HG03442 (cell line): ENCODE measurements around the gene ABHD16A.

Experiments
- ATAC-seq: cut with Tn5 transposase; IDR thresholded peaks from one replicate; pipeline ENCODE4 v1.9.1; 2021; ENCODE audit warnings: mild to moderate bottlenecking, moderate library complexity; ENCODE audit not compliant: unreplicated experiment

Gene ABHD16A

DNA sequence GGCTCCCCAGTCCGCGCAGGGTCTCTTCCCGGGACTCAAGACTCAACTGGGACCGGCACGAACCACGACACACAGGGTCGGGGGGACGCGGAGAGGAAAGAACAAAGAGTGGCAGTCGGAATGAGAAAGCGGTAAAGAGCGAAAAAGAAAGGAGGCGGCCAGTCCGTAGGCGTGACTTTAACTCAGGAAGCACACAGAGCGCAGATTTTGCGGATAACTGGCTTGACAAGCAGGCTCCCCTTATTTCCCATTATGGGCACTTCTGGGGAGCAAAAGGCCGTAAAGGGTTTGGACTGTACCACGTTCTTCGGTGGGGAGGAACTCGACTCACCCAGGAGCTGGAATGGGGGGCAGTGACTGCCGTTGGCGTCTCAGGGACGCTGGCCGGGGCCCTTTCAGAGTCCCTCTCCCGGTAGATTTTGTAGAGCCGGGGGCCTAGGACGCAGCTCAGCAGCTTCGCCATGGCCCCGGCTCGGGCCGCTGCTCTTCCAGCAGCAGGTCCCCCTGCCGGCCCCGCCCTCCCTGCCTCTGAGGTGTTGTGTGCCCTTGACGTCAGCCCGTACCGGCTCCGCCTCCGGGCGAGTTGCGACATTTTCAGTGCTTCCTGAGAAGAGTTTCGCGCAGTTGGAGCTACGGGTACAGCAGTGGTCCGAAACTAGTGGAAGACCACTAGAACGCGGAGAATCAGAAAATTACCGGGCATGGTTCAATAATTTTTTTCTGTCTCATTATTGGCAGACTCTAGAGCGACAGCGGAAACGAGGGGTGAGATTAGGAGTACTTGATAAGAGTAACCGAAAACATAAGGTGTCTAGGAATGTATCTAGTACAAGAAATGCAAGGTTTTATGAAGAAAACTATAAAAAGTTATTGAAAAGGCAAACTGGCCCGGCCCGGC is at the start of gene ABHD16A:
ABHD16A (minus strand) TSS at position 506 of the 898 bp plus-strand sequence; CDS start at position 463, 43 bp downstream.
- ATAC-seq = peak; percentile 86

DNA sequence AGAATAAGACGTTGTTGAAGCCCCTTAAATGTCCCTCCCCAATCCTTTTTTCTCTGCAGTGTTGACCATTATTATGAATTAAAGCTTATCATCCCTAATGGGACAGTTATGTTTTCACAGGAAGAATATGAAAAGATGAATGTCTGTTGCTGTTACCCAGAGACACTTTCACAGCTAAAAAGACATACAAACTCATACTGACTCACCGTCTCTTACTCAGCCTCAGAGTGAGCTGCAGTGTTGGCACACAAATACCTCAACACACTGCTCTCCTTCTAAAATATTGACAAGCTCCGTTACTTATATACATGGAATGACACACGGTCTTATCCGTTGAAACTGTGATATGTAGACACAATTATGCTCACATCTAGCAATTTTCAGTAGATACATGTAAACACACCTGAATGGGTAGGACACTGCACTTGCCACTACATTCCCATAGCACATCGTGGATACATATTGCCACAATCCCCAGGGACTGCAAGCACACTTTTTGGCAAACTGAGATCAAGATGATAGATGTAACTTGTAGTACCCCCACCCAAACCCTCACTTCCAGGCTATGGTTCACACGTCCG is 49.7 kb upstream of the ABHD16A start:
- no peak for ATAC-seq

DNA sequence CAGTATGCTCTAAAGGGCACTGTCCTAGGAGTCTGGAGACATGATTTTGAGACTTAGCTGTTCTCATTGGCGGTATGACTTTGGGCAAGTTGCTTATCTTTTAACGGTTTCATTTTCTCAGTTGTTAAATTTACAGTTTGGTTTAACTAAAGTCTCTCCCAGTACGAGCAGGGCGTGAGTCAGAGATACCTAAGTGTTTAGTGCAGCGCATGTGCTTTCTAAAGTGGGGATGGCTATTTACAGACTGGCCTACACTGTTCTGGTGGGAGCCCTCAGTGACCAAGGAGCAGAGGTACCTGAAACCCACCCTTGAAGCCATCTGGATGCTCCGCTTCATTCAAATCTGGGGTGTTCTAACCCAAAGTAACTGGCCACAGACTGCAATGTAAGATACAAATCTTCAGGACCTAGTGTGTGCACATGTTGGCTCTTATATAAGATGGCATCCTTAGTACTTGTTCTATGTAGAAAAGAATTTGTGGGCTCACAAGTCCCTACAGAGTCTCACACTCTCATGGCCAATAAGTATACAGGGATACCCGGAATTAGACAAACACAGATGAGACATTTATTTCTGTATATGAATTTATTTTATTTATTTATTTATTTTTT is 47.4 kb upstream of the ABHD16A start:
- ATAC-seq = no peak

DNA sequence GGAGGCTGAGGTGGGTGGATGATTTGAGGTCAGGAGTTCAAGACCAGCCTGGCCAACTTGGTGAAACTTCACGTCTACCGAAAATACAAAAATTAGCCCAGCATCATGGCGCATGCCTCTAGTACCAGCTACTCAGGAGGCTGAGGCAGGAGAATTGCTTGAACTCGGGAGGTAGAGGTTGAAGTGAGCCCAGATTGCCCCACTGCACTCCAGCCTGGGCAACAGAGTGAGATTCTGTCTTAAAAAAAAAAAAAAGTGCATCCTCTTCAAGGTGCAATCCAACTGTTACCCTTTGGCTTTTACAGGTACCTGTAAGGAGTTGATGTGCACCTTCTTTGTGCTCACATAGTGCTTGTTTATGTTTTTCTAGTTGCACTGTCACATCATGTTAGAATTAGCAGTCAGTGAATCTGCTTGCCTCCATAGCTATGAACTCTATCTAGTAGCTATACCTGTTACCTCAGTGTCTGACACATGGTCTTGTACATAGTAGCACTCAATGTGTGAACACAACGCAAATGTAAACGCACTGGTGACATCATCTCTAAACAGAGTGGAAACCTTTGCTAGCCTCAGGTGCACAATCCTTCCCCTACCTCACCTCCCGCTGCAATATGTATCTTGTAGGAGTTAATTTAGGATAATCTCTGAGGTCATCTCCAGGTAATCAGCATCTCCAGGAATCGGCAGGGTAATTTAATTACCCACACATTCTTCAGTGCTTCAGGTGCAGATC is 46.3 kb upstream of the ABHD16A start:
- no peak for ATAC-seq

DNA sequence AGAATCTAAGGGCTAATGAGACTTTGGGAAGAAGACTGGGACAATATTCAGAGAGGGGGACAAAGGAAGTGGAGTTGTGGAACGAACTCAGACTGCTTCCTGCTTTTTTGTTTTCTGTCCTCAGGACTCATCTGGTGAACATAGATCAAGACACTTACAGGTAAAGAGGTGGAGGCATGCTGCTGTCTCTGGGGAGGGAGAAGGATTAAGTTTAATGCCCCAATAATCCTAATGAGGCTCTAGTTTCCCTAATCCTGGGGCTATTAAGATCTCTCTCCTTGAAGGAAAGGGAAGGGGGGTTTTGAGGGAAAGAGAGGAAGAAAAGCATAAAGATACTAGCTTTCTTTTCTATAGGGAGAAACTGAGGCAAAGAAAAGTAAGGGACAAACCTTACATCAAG is 41.3 kb upstream of the ABHD16A start:
- ATAC-seq = no peak

DNA sequence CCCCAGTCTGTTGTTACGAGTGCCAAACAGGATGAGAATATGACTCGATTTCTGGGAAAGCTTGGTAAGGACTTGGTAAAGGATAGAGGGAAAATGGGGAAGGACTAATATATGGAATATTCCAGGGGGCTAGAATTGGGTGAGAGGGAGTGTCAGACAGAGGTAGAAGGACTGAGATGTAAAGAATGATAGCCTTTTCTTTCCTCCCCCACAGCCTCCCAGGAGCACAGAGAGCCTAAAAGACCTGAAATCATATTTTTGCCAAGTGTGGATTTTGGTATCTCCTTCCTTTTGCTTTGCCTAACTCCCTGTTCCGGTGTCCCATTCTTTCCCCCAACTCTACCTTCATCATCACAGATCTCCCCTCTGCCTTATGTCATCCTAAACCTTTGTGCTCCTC is 39.8 kb upstream of the ABHD16A start:
- no peak for ATAC-seq

DNA sequence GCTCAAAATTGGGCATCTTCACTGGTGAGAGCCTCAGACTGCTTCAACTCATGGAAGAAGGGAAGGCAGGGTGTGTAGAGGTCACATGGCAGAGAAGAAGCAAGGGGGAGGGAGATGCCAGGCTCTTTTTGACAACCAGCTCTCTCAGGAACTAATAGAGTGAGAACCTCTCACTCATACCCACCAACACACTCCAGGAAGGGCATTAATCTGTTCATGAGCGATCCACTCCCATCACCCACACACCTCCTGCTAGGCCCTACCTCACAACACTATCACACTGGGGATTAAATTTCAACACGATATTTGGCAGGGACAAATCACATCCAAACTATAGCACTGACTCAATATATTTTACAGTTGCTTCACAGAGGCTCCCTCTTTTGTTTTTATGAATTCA is 38.7 kb upstream of the ABHD16A start:
- no peak for ATAC-seq

DNA sequence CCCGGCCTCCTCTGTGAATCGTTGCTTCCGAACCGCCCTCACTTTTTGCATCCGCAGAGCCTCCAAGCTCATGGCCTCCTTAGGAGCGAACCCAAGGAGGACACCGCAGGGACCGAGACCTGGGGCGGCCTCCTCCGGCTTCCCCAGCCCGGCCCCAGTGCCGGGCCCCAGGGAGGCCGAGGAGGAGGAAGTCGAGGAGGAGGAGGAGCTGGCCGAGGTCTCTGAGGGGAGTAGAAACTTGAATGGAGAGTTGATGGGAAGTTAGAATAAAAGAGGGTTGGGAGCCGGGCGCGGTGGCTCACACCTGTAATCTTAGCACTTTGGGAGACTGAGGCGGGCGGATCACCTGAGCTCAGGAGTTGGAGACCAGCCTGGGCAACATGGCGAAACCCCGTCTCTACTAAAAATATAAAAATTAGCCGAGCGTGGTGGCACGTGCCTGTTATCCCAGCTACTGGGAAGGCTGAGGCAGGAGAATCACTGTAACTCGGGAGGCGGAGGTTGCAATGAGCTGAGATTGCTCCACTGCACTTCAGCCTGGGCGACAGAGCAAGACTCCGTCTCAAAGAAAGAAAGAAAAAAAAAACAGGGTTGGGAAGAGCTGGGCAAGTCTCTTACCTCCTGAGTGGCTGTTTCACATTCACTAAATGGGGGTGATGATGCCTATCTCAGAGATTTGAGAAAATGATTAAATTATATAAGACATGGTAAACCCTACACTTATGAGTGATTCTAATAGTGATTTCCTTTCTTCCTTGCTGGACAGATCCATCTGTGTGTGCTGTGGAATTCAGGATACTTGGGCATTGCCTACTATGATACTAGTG is 37.5 kb upstream of the ABHD16A start:
- no peak for ATAC-seq

DNA sequence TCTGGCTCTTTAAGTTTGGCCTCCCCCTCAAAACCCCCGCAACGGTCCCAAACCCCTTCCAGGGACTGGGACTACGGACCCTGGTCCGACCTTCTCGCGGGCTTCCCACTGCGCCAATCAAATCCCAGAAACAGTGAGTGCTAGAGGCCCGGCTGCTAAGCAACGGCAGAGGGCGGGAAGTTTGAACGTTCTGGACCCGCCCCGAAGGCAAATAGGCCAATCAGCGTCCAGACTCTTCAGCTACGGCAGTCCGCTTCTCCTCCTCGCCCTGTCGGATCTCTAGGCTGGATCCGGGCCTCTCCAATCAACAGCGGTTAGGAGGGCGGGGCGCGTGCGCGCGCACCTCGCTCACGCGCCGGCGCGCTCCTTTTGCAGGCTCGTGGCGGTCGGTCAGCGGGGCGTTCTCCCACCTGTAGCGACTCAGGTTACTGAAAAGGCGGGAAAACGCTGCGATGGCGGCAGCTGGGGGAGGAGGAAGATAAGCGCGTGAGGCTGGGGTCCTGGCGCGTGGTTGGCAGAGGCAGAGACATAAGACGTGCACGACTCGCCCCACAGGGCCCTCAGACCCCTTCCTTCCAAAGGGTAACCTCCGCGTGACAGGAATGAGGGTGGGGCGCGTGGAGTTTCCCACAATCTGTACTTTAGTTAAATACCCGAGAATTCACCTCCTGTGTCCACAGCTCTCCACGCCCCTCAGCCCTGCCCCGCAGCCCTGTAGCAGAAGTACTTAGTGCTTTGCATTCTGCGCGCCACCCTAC is 36.7 kb upstream of the ABHD16A start, which contains the start of gene MSH5:
MSH5 (plus strand) TSS at position 367 of the 758 bp plus-strand sequence. CDS start 462 bp downstream, outside the sequence.
- peak; percentile 76 for ATAC-seq

DNA sequence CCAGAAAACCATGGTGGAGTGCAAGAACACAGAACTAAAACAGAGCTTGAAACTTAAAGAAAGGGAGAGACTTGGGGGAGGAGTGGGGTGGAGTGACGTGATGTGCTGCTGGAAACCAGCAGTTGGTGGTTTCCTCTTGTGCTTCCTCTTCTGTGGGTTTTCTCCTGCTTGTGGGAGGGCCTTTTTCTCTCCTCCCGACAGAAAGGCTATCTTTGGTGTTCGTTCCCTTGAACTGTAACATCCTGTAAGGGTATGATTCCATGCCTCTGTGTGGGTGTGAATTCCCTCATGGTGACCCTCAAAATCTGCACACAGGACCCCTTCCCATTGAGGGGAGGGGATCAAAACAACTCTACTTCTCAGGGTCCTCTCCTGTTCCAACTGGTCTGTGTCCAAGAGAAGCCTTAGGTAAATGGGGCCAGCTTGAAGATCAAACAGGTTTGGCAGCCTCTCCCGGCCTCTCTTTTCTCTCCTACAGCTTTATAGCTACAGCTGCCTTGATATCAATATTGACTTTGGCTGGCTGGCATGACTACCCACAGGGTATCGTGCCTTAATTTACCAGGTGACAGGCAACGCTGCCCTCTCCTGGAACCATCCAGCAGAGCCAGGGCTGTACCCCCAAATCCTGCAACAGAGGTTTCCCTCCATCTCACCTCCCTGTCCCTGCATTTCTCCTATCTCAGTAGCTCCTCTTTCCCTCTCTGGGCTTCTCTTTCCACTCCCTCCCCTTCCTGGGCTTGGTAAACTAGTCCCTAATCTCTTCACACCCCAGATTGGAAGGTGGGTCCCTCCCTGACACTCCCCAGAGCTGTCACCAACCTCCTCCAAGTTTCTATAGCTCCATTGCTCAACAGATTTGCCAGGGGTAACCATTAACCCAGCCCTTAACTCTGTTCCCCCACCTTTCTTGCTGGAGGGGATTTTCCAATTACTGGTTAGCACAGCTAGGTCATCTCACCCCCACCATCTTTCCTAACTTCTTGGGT is 35.2 kb upstream of the ABHD16A start:
- ATAC-seq = no peak

DNA sequence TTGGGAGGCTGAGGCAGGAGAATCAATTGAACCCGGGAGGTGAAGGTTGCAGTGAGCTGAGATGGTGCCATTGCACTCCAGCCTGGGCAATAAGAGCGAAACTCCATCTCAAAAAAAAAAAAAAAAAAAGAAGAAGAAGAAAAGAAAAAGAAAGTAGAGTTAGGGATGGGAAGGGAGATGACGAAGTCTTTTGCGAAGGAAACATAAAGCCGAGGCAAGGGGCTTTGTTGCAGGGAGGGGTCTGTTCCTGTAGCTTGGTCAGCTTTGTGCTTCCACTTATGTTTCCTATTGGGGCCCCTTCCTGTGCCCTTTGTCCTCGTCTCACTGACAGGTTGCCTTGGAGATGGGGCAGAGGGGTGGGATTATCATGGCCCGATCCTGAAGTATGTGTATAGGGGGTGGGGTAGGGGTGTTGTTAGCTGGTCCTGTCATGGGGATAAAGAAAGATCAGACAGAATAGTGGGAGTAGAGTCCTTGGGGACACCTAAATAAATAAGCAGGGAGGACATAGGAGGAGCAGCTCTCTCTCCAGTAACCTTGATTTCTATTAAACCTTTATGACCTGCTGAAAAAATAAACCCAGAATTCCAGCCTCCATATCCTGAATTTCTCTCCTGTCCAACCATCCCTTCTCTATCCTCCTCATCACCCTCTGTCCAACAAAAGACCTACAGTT is 34.3 kb upstream of the ABHD16A start:
- ATAC-seq = no peak

DNA sequence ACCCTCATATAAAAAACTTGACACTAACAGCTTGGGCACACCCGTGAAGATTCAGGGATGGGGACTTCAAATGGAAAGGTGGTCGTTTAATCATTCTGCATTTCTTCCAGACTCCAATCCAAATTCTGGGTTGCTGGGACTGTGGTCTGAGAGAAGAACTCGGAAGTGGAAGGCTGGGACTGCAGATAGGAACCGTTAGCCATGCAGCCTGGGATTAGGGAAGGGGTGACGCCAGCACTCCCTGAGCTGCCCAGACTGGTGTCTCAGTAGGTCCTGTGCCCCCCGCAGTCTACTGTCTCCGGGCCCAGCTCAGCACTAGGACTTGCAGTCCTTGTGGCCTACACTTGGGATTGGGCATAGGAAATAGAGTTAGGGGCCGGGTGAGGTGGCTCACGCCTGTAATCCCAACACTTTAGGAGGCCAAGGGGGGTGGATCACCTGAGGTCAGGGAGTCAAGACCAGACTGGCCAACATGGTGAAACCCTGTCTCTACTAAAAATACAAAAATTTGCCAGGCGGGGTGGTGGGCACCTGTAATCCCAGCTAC is 33.7 kb upstream of the ABHD16A start:
- no peak for ATAC-seq

DNA sequence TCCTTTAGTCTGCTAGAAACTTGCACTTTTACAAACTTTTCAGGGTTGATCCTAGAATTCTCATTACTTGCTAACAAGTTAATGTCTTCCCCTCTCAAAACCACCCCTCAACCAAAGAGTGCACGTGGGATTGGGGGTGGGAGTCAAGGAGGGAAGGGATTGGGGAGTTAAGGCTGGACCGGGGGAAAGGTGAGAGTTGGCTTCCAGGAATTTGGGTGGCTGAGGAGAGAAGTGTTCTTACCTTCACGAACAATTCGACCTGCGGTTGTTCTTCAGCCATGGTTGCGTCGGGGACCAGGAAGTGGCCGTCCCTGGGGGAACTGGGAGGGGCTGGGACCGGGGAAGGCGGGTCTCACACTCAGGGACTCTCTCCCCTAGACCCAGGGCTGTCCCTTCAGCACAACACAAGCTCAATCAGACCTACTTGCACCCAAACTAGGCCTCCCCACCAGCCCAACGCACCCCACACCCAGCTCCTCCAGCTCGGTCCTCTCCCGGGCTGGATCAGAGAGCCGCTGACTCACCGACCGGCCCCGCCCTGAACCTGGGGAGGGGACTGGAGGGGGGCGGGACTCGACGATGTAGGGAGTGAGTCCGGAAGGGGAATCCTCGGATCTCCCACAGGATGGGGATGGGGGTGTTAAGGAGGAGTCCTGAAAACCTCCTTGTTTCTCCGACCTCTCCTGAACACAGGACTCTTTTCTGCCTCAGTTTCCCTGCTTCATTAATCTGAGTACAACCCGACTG is 33.1 kb upstream of the ABHD16A start, which contains the start of gene CLIC1:
CLIC1 (minus strand) TSS at position 510 of the 747 bp plus-strand sequence; CDS start at position 280, 230 bp downstream.
- ATAC-seq = peak; percentile 24

DNA sequence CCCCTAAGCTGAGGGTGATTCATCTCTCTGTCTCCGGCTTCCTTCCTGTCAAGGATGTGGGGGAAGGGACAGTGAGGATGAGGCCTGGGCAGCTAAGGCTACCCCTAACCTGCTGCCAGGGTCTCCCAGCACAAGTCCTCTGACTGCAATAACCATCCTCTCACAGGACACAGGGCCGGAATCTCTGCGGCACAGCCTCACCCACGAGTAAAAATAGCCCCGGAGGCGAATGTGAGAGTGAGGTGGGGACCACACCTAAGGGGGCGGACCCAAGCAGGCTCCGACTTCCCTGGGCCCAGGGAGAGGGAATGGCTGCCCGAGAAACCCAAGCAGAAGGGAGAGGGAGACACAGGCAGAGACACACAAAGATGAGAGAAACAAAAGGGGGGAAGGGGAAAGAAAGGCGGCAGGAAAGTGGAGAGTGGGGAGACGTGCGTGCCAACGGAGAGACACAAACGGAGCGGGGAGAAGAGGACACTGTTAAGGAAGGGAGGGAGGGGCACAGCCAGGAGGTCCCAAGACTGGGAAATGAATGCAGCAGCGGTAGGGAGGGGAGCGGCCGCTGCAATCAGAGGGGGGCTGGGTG is 31.8 kb upstream of the ABHD16A start:
- no peak for ATAC-seq

DNA sequence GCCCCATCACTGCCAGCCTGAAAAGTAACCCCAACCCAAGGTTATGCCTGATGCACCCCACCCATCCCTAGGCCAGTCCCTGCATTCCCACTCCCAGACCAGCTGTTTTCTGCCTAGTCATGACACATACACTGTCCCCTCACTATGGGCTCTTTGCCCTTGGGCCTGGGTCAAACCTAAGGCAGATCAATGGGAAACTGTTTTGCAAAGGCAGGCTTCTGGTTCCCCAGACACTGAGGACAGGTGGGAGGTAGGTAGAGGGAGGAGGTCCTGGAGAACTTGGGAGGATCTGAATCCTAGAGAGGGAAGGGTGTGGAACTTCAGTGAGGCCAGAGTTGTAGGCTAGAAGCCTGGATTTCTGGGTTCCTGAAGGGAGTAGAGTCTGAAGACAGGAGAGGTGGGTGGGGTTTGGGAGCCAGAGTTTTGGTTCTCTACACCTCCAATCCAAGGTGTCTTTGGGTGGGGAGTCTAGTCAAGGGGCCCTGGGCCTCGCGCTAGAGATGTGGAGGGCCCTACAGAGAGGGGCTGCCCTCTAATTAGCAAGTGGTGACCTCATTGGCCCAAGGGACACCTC is 31.2 kb upstream of the ABHD16A start:
- ATAC-seq = no peak

DNA sequence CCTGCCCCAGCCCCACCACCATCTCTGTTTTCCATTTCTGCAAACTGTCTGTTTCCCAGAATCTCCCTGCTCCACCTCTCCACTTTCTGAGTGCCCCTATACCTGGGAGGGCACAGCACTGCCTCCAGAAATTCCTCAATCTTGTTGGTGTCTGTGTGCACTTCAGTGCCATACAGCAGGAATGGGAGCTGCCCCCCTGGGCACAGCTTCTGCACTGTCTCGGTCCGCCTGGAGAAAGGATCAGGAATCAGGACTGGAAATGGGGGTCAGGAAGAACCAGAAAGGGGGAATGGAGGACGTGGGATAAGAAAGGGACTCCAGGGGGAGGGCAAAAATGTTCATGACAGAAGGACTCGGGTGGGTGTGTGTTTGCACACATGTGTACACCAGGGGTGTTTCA is 30.6 kb upstream of the ABHD16A start:
- ATAC-seq = no peak
